ENCODE results near the gene ADPGK. TPM values are rescaled to one million over a fixed set of nuclear protein-coding genes. Genes with fewer than 3 reads are reported as not detected.
"Not testable (repeated sequence)": the region's sequence is repeated elsewhere in the genome, so short reads cannot be mapped to it uniquely, and the experiment has no call there.

Gene ADPGK
- total RNA-seq, 1 experiment from 2014 or later, result 109 TPM

- DNase-seq (ENCODE audit: low spot score), result no peak
These were observed 31.7 kb downstream of the ADPGK start for GRCh38 chr15:72751751-72752455.

GRCh38 chr15:72749700-72750099 lies 33.9 kb downstream of the ADPGK start:
- no peak for DNase-seq (ENCODE audit: low spot score)

GRCh38 chr15:72740219-72740618 lies 43.3 kb downstream of the ADPGK start:
- no peak for DNase-seq (ENCODE audit: low spot score)

GRCh38 chr15:72737723-72738122 lies 45.8 kb downstream of the ADPGK start:
- DNase-seq (ENCODE audit: low spot score), result no peak

- no peak for DNase-seq (ENCODE audit: low spot score)
These were observed 46.5 kb downstream of the ADPGK start for GRCh38 chr15:72737061-72737460.

- no peak for DNase-seq (ENCODE audit: low spot score)
These were observed 48.4 kb downstream of the ADPGK start for GRCh38 chr15:72735111-72735510.

DNA sequence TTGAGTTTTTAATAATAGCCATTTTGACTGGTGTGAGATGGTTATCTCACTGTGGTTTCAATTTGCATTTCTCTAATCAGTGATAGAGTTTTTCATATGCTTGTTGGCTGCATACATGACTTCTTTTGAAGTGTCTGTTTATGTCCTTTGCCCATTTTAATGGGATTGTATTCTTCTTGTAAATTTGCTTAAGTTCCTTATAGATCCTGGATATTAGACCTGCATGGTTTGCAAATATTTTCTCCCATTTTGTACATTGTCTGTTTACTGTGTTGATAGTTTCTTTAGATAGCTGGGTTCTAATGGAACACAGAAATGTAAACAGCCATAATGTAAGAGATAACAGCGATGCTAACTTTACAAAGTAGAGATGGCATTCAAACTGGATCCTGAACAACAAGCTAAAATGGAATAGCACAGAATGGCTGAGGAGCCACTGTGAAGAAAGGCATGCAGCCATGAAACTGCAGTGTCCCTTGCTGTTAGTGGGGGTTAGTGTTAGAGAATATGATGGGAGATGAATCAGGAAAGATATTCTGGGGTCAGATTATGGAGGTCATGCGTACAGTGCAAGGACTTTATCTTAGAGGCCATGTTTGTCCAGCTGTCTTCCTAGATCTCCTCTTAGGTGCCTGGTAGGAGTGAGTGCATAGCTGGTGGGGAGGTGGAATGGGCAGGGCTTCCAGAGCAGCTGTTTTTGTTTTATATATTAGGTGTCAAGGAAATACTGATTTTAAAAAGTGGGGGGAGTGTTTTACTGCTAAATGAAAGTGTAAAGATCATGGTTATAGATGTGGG lies 49.4 kb downstream of the ADPGK start:
- DNase-seq (ENCODE audit: low spot score), result no peak

GRCh38 chr15:72732516-72732915 lies 51.0 kb downstream of the ADPGK start:
- DNase-seq (ENCODE audit: low spot score), result no peak

GRCh38 chr15:72732086-72732485 lies 51.5 kb downstream of the ADPGK start:
- no peak for DNase-seq (ENCODE audit: low spot score)

DNA sequence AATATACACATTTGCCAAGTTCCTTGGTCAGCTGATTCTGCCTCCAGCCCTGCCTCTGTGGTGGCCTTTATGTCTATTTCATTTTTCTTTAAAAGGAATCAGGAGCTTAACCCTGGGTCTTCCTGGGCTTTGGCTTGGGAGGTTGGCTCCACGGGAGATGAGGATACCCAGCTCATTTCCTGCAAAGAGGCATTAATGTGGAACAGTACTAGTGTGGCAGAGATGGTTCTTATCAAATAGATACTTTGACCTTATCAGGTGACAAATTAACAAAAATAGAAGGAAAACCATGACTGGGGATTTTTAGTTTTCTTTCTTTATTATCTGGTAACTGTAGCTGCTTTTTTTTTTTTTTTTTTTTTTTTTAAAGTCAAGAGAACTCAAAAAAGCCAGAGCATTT lies 54.7 kb downstream of the ADPGK start:
- DNase-seq (ENCODE audit: low spot score), result no peak

- DNase-seq (ENCODE audit: low spot score), result not testable (repeated sequence)
These were observed 55.3 kb downstream of the ADPGK start for GRCh38 chr15:72728249-72728648.

DNA sequence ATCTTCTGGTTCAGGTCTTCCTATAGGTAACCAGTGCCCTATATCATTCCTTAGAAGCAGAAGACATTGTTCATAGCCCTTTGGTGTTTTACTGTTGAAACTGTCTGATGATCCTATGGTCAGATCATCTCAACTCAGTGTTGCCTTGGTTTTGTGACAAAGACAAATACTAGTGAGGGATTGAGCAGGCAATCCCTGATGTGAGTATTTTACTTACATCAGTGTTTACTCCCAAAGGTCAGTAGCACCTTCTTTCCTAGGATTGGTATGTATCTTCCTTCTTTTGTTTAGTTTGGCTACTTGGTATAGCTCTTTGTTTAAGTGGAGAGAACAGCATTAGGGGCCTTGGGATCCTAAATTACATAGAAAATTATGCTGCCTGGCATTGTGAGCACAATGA lies 56.4 kb downstream of the ADPGK start:
- no peak for DNase-seq (ENCODE audit: low spot score)

DNA sequence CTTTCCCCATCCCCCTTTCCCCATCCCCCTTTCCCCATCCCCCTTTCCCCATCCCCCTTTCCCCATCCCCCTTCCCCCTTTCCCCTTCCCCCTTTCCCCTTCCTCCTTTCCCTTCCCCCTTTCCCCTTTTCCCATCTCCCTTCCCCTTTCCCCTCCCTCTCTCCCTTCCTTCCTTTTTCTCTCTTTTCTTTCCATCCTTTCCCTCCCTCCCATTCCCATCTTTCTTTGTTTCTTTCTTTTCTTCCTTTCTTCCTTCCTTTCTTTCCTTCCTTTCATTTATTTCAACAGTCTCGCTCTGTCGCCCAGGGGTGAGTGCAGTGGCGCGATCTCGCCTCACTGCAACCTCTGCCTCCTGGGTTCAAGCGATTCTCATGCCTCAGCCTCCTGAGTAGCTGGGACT lies 57.7 kb downstream of the ADPGK start:
- DNase-seq (ENCODE audit: low spot score), result not testable (repeated sequence)

GRCh38 chr15:72725446-72725845 lies 58.1 kb downstream of the ADPGK start:
- no peak for DNase-seq (ENCODE audit: low spot score)

- DNase-seq (ENCODE audit: low spot score), result no peak
These were observed 59.5 kb downstream of the ADPGK start for GRCh38 chr15:72724028-72724427.

DNA sequence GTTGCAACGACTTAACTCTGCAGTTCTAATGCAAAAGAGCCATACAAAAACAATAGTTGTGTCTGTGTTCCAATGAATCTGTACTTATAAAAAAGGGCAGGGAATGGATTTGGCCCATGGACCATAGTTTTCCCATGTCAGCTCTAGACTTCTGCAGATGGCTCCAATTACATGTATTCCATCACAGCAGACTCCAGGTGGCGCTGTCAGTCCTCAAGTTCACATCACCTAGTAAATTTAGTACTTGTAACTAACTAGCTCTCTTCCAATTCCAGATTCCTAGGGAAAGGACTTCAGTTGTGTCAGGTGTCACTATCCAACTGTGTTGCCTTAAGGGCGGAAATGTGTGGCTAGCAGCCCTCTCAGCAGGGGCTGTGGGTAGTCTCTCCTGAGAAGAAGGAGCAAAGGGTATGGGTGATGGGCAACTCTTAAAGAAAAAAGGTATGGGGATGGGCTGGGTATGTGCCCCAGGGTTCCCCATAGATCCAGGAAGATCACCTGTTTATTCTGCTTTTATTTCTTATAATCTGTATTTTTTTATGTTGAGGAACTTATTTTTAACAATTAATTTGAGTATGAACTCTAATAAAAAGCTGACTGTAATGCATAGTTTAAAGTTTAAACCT lies 61.4 kb downstream of the ADPGK start:
- peak; percentile 90 for DNase-seq (ENCODE audit: low spot score)

DNA sequence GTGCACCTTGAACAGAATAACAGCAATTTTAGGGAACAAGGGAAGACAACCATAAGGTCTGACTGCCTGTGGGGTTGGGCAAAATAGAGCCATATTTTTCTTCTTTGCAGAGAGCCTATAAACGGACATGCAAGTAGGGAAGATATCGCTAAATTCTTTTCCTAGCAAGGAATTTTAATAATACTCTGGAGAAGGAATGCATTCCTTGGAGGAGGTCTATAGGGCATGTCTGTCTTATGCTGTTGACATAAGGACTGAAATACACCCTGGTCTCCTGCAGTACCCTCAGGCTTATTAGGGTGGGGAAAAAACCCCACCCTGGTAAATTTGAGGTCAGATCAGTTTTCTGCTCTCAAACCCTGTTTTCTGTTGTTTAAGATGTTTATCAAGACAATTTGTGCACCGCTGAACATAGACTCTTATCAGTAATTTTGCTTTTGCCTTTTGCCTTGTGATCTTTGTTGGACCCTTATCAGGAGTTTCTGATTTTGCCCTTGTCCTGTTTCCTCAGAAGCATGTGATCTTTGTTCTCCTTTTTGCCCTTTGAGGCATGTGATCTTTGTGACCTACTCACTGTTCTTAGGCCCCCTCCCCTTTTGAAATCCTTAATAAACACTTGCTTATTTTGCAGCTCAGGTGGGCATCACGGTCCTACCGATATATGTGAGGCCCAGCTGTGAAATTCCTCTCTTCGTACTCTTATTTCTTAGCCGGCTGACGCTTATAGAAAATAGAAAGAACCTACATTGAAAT lies 74.8 kb downstream of the ADPGK start:
- not testable (repeated sequence) for DNase-seq (ENCODE audit: low spot score)

DNA sequence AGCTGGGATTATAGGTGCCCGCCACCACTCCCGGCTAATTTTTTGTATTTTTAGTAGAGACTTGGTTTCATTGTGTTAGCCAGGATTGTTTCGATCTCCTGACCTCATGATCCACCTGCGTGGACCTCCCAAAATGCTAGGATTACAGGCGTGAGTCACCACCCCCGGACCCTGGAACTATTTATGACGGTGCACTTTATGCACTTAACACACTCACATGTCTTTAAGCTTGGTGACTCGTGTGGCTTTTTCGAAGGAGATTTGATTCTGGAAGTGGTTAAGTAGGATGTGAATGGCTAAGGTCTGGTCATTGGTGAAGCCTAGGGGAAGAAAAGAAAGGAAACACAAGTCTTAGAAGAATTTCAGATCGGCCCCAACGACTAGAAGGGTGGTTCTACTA lies 77.3 kb downstream of the ADPGK start:
- DNase-seq (ENCODE audit: low spot score), result no peak
